Activated CD8-positive, alpha-beta memory T cell treated with anti-CD3 and anti-CD28 coated beads for 36 hours (primary cell): ENCODE data around the gene PRSS57. TPM values are rescaled to one million over a fixed set of nuclear protein-coding genes. Genes with fewer than 3 reads are reported as not detected.
"Not testable (repeated sequence)": the region's sequence is repeated elsewhere in the genome, so short reads cannot be mapped to it uniquely, and the experiment has no call there.

Experiments
- CTCF ChIA-PET: fragments of 350-600 bp; sonication (Branson Sonifier 250); formaldehyde crosslinking; loops from one replicate; lab custom pipeline; 2021; ENCODE audit warnings: antibody characterized with exemption; lab: Charles Lee
- POLR2A ChIA-PET: fragments of 350-600 bp; sonication (Branson Sonifier 250); formaldehyde crosslinking; loops from one replicate; lab custom pipeline; 2021; ENCODE audit warnings: antibody characterized with exemption; lab: Charles Lee
- total RNA-seq, 2 experiments: library from RNA; stranded (reverse); gene quantifications; one replicate each; pipeline ENCODE4 v1.2.3, GENCODE V29; 2021

Gene PRSS57
- total RNA-seq, 2 experiments from 2014 or later = not detected

DNA sequence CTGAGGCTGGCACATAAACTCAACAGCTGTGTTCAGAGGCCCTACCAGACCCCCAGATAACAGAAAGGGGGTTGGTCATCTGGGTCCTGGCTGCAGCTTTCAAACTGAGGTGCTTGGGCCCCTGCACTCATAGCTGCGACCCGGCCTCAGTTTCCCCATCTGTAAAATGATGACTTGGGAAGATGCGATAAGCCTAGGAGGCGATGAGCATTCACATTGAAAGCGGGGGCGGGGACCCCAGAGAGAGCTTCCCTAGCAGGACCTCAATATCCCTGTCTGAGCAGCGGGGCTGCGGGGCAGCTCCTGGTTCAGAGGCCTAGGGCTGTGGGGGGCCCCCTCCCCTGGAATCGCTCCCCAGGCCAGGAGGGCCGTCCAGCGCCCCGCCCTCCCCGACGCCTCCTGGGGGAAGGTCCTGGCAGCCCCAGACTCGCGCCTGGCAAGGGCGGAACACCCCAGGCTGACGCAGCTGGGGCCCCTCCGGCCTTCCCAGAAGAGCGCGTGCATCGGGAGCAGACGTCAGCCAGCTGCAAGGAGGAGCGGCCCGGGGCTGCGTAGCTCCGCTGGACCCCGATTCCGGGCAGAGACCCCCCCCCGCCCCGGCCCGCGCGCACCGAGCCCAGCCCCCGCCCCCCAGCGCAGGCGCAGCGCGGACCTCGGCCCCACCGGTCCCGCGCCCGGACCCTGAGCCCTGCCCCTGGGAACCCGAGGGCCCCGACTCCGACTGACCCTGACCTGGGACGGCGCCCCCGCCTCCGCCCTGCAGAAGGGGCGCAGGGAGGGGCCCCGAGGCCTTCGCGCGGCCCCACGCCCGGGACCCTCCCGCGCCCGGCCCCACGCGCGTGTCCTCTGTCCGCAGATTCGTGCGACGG, 15.6 kb downstream of the PRSS57 start:
- ChIA-PET POLR2A (interaction anchor here (0.7 to 2.7 kb wide), 3 partner anchors 16 to 305 kb away, joined by 3 to 17 read pairs (median 3); partner anchors contain the start of genes RNF126 and WDR18), CTCF (interaction anchor here (1.0 to 2.0 kb wide), 7 partner anchors 9 to 90 kb away, joined by 3 to 9 read pairs (median 3); partner anchors contain the start of gene PRSS57)

DNA sequence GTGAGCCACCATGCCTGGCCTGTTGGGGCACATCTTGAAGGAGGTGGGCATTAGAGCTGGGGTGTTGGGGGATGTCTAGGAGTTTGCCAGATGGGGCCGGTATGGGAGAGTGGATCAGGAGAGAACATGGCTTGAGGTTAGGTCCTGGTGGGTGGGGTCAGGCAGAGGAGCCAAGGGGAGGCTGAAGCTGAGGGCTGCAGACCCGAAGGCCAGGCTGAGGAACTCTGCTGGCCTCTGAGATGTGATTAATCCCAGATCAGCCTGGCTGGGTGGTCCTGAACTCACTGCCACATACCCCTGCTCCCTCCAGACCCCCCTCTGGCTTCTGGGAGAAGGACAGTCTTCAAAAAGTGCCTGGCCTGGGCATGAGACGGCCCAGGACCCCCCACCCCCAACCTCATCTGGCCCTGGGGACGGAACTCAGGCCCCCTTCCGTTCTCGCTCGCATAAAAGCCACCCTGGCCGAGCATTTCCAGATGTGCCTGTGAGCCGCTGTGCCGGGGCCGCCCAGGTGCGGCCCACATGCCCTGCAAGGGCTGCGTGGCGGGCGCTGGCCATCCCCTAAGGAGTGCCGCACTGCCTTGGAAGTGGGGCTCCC, 16.4 kb downstream of the PRSS57 start:
- ChIA-PET POLR2A (interaction anchor here (0.7 to 2.7 kb wide), 2 partner anchors 16 to 305 kb away, joined by 3 to 17 read pairs; partner anchors contain the start of genes RNF126 and WDR18), CTCF (interaction anchor here (1.2 to 2.0 kb wide), 3 partner anchors 16 to 55 kb away, joined by 3 to 9 read pairs (median 5); partner anchors contain the start of gene PRSS57)

DNA sequence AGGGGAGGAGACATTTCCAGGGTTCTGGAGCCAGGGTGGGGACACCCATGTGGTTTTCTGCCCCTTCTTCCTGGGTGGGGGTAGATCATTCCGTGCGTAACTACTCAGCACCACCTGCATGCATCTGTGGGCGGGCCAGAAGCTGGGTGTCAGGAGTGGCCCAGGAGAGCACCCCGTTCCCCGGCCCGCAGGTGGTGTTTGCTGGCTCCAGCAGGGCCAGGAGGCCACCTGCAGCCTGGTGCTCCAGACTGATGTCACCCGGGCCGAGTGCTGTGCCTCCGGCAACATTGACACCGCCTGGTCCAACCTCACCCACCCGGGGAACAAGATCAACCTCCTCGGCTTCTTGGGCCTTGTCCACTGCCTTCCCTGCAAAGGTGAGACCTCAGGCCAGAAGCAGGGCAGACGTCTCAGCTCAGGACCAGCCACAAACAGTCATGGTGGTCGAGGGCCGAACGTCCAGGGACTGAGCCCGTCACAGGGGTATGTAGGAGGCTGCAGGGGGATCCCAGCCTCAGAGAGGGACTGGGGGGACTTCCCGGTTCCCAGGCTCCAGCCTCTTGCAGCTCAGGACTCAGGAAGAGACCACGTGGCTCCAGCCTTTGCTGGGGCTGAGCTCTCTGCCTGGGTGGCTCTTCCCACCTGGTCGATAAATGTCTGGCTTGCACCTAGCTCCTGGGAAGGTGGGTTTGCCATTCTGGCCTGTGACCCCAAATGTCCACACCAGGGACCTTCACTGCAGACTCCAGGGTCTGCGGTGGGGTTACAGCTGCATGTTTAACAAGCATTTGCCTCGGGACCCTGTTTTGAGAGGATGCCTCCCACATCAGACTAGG, 17.4 kb downstream of the PRSS57 start:
- ChIA-PET POLR2A (interaction anchor here (2.4 kb wide), 1 partner anchor 14 kb away, joined by 10 read pairs; the partner anchor contains the start of gene RNF126), CTCF (interaction anchor here (1.2 kb wide), 1 partner anchor 57 kb away, joined by 3 read pairs; no protein-coding TSS in a partner anchor)

DNA sequence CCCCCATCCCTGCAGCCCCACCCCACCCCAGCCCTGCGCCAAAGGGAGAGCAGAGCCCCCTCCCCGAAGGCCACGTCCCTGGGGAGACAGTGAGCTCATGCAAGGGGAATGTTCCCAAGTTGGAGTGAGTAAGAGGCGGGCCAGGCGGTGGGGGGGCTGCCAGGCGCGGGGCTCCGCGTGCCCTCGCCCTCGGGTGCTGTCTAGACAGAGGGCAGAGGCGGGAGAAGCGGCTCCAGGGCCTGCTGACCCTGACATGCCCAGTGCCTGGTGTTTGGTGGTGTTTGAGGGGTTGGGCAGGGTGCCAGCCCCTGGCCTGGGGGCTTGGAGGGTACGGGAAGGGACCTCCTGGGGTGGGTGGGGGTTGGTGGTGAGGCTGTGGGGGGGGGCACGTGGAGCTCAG, 18.1 kb downstream of the PRSS57 start:
- ChIA-PET CTCF (interaction anchor here (0.6 to 1.2 kb wide), 2 partner anchors 57 to 881 kb away, joined by 3 to 4 read pairs; no protein-coding TSS in a partner anchor), POLR2A (interaction anchor here (2.4 kb wide), 1 partner anchor 14 kb away, joined by 10 read pairs; the partner anchor contains the start of gene RNF126)

DNA sequence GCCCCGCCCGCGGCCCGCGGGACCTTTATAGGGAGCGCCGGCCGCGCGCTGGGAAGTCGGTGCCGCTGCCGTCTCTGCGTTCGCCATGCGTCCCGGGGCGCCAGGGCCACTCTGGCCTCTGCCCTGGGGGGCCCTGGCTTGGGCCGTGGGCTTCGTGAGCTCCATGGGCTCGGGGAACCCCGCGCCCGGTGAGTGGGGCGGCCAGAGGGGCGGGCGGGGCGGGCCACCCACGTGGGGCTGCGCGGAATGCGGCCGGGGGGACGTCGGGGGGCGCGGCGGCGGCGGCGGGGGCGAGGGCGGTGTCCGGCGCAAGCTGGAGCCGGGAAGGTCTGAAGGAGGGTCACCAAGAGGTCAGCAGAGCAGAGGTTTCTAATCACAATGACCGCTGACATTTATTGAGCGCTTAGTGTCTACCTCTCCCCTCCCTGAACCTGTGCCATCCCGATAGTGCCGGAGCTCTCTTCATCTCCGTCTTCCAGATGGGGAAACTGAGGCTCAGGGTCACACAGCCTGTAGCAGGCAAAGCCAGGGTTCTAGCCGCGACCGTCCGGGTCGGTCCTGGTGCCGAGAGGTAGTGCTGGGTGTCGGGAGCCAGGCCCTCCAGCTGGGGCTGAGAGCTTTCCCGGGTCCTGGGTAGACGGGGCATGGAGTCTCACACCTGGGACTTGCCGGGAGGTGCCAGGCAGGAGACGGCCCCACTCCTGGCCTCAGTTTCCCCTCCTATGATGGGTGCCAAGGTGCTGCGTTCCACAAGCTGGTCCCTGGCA, 18.7 kb downstream of the PRSS57 start, which contains the start of gene FSTL3:
TSS of gene FSTL3 (plus strand) at position 54 of the 767 bp plus-strand sequence. CDS start at position 86, 32 bp downstream.
- ChIA-PET POLR2A (interaction anchor here (2.4 kb wide), 1 partner anchor 13 kb away, joined by 10 read pairs; the partner anchor contains the start of gene RNF126), CTCF (interaction anchor here (0.6 to 1.4 kb wide), 4 partner anchors 11 to 882 kb away, joined by 3 to 6 read pairs (median 4); partner anchors contain the start of gene BSG)

DNA sequence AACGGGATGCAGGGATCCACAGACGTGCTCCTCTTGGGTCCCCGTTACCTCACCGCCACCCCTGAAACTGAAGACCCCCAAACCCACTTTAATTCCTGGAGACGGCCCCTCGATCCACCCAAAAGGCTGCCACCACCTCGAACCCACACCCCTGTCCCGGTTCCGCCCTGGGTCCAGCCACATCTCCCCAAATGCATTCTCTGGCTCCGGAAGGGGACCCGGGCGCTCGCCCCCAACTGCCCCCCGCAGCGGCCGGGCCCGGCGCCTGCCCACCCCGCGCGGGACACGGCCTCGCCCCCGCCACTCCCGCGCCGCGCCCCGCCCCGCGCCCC, 19.3 kb downstream of the PRSS57 start:
- ChIA-PET CTCF (interaction anchor here (1.4 kb wide), 1 partner anchor 103 kb away, joined by 3 read pairs; the partner anchor contains the start of gene BSG), POLR2A (no interaction called here)

DNA sequence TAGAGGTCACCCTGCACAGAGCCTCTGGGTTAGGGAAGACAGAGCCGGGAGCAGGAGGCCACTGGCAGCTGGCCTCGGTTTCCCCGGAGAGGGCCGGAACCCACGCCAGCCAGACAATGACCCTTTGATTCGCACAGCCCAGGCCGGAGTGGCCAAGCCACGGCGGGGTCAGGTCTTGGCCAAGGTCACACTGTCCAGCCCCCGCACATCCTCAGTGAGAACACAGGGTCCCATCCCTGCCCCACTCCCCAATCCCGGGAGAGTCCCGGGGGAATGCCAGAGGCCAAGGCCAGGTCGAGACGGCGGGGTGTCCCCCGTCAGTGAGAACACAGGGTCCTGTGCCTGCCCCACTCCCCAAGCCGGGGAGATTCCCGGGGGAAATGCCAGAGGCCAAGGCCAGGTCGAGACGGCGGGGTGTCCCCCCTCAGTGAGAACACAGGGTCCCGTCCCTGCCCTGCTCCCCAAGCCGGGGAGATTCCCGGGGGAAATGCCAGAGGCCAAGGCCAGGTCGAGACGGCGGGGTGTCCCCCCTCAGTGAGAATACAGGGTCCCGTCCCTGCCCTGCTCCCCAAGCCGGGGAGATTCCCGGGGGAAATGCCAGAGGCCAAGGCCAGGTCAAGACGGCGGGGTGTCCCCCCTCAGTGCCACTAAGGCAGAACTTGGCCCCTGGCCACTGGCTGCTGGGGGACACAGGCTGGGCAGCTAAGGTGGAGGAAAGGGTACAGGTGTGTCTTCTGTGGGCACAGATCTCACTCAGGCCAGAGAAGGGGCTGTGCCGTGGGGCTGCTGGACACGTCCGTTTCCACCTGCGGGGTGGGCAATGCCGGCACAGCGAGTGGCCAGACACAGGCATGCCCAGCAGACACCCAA, 20.7 kb downstream of the PRSS57 start:
- CTCF ChIA-PET = interaction anchor here (1.4 kb wide), 1 partner anchor 102 kb away, joined by 3 read pairs; the partner anchor contains the start of gene BSG
- POLR2A ChIA-PET = no interaction called here

DNA sequence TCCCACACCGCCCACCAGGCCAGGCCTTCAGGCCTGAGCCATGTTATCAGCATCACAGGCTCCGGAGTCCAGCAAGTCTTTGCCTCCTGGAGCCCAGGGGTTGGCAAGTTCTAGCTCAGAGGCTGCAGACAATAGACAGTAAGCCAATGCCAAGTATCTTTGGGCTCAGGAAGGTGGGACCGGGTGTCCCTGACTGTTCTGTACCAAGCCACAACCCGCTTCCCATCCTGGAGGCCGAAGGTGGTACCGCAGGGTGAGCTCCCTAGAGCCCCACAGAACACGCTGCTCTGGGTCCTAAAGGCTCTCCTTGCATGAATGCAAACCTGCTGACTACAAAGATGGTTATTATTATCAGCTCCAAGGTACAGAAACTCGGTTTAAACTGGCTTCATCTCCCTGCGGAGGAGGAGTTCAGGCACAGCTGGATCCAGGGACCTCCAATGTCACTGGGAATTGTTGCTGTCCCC, 24.6 kb downstream of the PRSS57 start:
- CTCF ChIA-PET = interaction anchor here (1.0 to 1.3 kb wide), 2 partner anchors 10 to 64 kb away, joined by 3 read pairs; no protein-coding TSS in a partner anchor
- POLR2A ChIA-PET = no interaction called here

DNA sequence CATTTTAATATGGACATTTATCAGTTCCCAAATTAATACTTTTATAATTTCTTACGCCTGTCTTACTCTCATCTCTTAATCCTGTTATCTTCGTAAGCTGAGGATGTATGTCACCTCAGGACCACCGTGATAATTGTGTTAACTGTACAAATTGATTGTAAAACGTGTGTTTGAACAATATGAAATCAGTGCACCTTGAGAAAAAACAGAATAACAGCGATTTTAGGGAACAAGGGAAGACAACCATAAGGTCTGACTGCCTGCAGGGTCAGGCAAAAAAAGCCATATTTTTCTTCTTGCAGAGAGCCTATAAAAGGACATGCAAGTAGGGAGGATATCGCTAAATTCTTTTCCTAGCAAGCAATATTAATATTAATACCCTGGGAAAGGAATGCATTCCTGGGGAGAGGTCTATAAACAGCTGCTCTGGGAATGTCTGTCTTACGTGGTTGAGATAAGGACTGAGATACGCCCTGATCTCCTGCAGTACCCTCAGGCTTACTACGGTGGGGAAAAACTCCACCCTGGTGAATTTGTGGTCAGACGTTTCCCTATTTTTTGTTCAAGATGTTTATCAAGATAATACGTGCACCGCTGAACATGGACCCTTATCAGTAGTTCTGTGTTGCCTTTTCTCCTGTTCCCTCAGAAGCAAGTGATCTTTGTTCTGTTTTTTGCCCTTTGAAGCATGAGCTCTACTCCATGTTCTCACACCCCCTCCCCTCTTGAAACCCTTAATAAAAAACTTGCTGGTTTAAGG, 26.4 kb downstream of the PRSS57 start:
- CTCF ChIA-PET, POLR2A ChIA-PET: not testable (repeated sequence)

DNA sequence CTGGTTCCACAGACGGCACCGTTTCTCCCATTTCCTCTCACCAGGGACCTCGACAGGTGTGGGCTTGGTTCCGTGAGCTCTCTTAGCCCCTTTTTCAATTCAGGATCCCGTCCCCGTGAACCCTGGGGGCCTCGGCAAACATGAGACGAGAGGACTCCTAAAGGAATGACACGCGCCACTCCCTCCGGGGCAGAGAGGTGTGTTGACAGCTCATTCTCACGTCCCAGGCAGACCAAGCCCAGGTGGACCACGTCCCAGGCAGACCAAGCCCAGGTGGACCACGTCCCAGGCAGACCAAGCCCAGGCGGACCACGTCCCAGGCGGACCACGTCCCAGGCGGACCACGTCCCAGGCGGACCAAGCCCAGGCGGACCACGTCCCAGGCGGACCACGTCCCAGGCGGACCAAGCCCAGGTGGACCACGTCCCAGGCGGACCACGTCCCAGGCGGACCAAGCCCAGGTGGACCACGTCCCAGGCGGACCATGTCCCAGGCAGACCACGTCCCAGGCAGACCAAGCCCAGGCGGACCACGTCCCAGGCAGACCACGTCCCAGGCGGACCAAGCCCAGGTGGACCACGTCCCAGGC, 28.2 kb downstream of the PRSS57 start:
- CTCF ChIA-PET = interaction anchor here (2.9 kb wide), 1 partner anchor 67 kb away, joined by 8 read pairs; no protein-coding TSS in a partner anchor
- POLR2A ChIA-PET = not testable (repeated sequence)

DNA sequence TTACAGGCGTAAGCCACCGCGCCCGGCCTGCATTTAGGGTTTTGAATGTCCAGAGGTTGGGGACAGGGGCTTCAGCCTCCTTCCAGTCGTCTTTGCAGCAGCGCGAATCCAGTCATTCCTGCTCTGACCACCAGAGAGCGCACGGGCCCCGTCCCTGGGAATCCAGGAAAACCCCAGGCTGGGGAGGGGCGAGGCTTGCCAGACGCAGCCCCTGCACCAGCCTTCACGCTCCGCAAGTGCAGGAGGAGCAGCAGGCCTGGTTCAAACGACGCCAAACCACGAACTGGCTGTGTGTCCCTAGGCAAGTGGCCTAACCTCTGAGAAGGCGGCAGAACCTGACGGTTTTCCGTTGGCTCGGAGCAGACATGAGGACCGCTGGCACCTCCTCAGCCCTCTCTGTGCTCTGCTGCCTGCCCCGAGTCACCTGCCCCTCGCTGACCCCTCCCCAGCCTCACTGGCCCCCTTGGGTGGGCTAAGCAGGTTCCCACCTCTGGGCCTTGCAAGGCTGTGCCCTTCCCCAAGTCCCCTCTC, 30.3 kb downstream of the PRSS57 start:
- POLR2A ChIA-PET = interaction anchor here (0.6 kb wide), 1 partner anchor 91 kb away, joined by 8 read pairs; no protein-coding TSS in a partner anchor
- CTCF ChIA-PET = interaction anchor here (0.7 to 2.9 kb wide), 3 partner anchors 12 to 74 kb away, joined by 3 to 8 read pairs (median 6); no protein-coding TSS in a partner anchor

DNA sequence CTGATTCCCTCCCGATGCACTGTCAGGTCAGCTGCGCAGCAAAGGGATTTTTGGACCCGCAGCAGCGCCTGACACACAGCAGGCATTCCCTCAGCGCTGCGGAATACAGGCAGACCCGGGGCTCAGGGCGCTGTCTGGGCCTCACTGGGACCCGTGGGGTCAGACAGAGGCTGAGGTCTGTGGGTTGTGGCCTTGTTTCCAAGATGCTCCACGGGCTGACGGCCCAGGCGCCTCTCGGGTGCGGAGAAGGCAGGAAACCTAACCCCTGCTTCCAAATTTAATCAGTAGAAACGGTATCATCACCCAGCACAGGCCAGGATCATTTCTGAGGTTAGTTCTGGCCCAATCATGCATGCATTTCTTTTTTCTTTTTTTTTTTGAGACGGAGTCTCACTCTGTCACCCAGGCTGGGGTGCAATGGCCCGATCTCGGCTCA, 31.6 kb downstream of the PRSS57 start:
- POLR2A ChIA-PET = interaction anchor here (0.7 to 1.9 kb wide), 4 partner anchors 14 to 92 kb away, joined by 4 to 17 read pairs (median 7); partner anchors contain the start of gene FSTL3
- CTCF ChIA-PET = interaction anchor here (0.7 to 1.9 kb wide), 5 partner anchors 52 to 131 kb away, joined by 3 to 14 read pairs (median 3); no protein-coding TSS in a partner anchor

DNA sequence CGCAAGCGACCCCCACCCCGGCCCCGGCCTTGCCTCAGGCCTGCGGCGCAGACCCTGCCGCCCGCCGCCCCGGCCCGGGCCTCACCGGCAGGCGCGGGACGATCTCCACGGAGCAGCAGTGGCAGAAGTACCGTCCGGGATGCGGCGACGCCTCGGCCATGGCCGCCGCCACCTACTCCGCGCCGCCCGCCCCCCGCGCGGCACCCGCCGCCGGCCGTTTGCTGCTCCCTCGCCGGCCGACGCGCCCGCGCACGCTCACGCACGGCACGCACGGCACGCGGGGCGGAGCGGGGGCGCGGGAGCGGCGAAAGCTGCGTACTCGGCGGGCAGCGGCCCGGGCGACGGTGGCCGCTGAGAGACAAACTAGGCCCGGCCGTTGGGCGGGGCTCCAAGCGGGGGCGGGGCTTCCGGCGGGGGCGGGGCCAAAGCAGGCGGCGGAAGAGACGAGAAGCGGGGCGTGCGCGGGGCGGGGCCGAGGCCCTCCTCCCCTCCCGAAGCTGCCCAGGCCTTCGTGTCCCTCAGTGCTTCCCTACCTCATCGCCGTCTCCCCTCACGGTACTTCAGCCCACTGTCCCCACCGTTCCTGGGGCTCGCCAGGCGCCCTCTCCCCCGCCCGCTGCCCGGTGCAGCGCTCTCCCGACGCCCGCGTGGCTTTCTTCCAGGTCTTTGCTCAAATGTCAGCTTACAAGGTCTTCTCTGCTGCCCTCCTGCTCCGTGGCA, 32.1 kb downstream of the PRSS57 start, which contains the start of gene RNF126:
TSS of gene RNF126 (minus strand) at position 253 of the 720 bp plus-strand sequence. CDS start at position 160, 93 bp downstream.
- ChIA-PET POLR2A (interaction anchor here (0.7 to 1.9 kb wide), 4 partner anchors 14 to 91 kb away, joined by 4 to 17 read pairs (median 7); partner anchors contain the start of gene FSTL3), CTCF (interaction anchor here (0.8 to 1.9 kb wide), 4 partner anchors 57 to 131 kb away, joined by 3 to 14 read pairs (median 3); no protein-coding TSS in a partner anchor)
